Neural crest cell (in vitro differentiated cells): ENCODE measurements around the gene IL17D. TPM values are rescaled to one million over a fixed set of nuclear protein-coding genes. Genes with fewer than 3 reads are reported as not detected.

Experiments
- DNase-seq: peaks from one replicate; pipeline ENCODE4 v3.0.0; 2021; ENCODE audit warnings: low read depth, mixed read lengths, low spot score
- H3K27ac Mint-ChIP-seq: one replicate; pipeline ENCODE4 v1.8.0; 2021; ENCODE audit warnings: mild to moderate bottlenecking, mixed read lengths; ENCODE audit not compliant: unreplicated experiment
- H3K27me3 Mint-ChIP-seq: 2 replicates; pipeline ENCODE4 v1.8.0; 2021; ENCODE audit warnings: low read depth, mild to moderate bottlenecking, mixed read lengths
- H3K36me3 Mint-ChIP-seq: 2 replicates; pipeline ENCODE4 v1.8.0; 2021; ENCODE audit warnings: low read depth, mild to moderate bottlenecking, mixed read lengths
- H3K4me1 Mint-ChIP-seq: 2 replicates; pipeline ENCODE4 v1.8.0; 2021; ENCODE audit warnings: mixed read lengths
- H3K4me3 Mint-ChIP-seq: one replicate; pipeline ENCODE4 v1.8.0; 2021; ENCODE audit warnings: mild to moderate bottlenecking, mixed read lengths
- H3K9me3 Mint-ChIP-seq: 2 replicates; pipeline ENCODE4 v1.8.0; 2021; ENCODE audit warnings: mixed read lengths
- CTCF ChIP-seq: fragments of 200-600 bp; sonication (generic); conservative IDR thresholded peaks from 2 replicates; pipeline ENCODE4 v1.5.0; 2021; ENCODE audit warnings: antibody characterized with exemption, mild to moderate bottlenecking
- total RNA-seq: library from RNA; stranded (reverse); gene quantifications from 2 replicates; pipeline ENCODE4 v1.2.1, GENCODE V29; 2021

Gene IL17D
- total RNA-seq, 1 donor from 2014 or later = 8.4 TPM

GRCh38 chr13:20718958-20719566 is 15.6 kb downstream of the IL17D start:
- no peak overlapping the region for H3K4me3 Mint-ChIP-seq
- peaks cover 18% of the 10 kb centered on the region for H3K27me3 Mint-ChIP-seq
- no peak overlapping the region for H3K27ac Mint-ChIP-seq

GRCh38 chr13:20719783-20720182 is 16.3 kb downstream of the IL17D start:
- H3K4me3 Mint-ChIP-seq = no peak overlapping the region
- H3K4me1 Mint-ChIP-seq = peaks cover 8% of the 10 kb centered on the region
- H3K36me3 Mint-ChIP-seq = peaks cover 3% of the 10 kb centered on the region
- H3K9me3 Mint-ChIP-seq = no peaks in the 10 kb centered on the region
- DNase-seq = no peak
- peaks cover 15% of the 10 kb centered on the region for H3K27me3 Mint-ChIP-seq
- TF ChIP-seq CTCF = no peak
- no peak overlapping the region for H3K27ac Mint-ChIP-seq

More at GRCh38 chr13:20718958-20719566, 15.6 kb downstream of the IL17D start:
- H3K36me3 Mint-ChIP-seq = peaks cover 3% of the 10 kb centered on the region
- no peak for TF ChIP-seq CTCF
- DNase-seq = no peak
- H3K4me1 Mint-ChIP-seq = peaks cover 10% of the 10 kb centered on the region
- no peaks in the 10 kb centered on the region for H3K9me3 Mint-ChIP-seq

GRCh38 chr13:20720499-20720898 is 17.0 kb downstream of the IL17D start:
- peaks cover 3% of the 10 kb centered on the region for H3K36me3 Mint-ChIP-seq
- TF ChIP-seq CTCF = no peak
- peaks cover 8% of the 10 kb centered on the region for H3K4me1 Mint-ChIP-seq
- H3K27me3 Mint-ChIP-seq = peaks cover 13% of the 10 kb centered on the region
- H3K27ac Mint-ChIP-seq = no peak overlapping the region
- H3K4me3 Mint-ChIP-seq = no peak overlapping the region
- DNase-seq = no peak
- no peaks in the 10 kb centered on the region for H3K9me3 Mint-ChIP-seq

- TF ChIP-seq CTCF = no peak
- H3K9me3 Mint-ChIP-seq = no peaks in the 10 kb centered on the region
- H3K27me3 Mint-ChIP-seq = peaks cover 13% of the 10 kb centered on the region
- H3K4me1 Mint-ChIP-seq = peaks cover 8% of the 10 kb centered on the region
- H3K27ac Mint-ChIP-seq = no peak overlapping the region
- H3K36me3 Mint-ChIP-seq = peaks cover 3% of the 10 kb centered on the region
- H3K4me3 Mint-ChIP-seq = no peak overlapping the region
- no peak for DNase-seq
Measured at GRCh38 chr13:20721058-20721453, 17.6 kb downstream of the IL17D start.

- H3K4me1 Mint-ChIP-seq = peaks cover 8% of the 10 kb centered on the region
- H3K27me3 Mint-ChIP-seq = peaks cover 13% of the 10 kb centered on the region
- no peak overlapping the region for H3K4me3 Mint-ChIP-seq
- peaks cover 3% of the 10 kb centered on the region for H3K36me3 Mint-ChIP-seq
- no peak for DNase-seq
- TF ChIP-seq CTCF = no peak
- no peaks in the 10 kb centered on the region for H3K9me3 Mint-ChIP-seq
- no peak overlapping the region for H3K27ac Mint-ChIP-seq
Measured at GRCh38 chr13:20721454-20722357, 18.2 kb downstream of the IL17D start.
